ENCODE data around the gene MAPK8IP1.

MAPK8IP1 gene

DNA sequence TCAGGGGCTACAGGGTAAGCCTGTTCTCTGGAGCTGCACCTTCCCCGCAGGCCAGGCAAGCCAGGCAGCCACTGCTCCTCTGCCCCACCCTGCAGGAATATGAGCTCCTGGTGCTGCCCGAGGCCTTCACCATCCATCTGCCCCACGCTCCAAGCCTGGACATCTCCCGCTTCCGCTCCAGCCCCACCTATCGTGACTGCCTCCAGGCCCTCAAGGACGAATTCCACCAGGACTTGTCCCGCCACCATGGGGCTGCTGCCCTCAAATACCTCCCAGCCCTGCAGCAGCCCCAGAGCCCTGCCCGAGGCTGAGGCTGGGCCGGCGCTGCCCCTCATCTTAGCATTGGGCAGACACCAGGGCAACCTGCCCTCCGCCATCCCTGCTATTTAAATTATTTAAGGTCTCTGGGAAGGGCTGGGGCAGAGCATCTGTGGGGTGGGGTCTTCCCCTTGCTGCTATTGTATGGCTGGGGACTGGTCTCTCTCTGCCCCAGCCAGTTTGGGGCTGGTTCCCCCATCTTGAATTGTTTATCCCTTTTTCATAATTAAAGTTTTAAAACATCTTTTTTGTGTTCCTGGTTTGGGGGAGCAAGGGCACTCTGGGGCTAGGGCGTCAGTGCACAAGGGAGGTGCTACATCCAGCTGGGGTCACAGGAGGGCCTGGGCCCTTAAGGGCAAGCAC lies 43.2 kb downstream of the MAPK8IP1 start:
- no peak for DNase-seq

- DNase-seq, result no peak
These were observed 44.1 kb downstream of the MAPK8IP1 start for GRCh38 chr11:45929486-45930030.

DNA sequence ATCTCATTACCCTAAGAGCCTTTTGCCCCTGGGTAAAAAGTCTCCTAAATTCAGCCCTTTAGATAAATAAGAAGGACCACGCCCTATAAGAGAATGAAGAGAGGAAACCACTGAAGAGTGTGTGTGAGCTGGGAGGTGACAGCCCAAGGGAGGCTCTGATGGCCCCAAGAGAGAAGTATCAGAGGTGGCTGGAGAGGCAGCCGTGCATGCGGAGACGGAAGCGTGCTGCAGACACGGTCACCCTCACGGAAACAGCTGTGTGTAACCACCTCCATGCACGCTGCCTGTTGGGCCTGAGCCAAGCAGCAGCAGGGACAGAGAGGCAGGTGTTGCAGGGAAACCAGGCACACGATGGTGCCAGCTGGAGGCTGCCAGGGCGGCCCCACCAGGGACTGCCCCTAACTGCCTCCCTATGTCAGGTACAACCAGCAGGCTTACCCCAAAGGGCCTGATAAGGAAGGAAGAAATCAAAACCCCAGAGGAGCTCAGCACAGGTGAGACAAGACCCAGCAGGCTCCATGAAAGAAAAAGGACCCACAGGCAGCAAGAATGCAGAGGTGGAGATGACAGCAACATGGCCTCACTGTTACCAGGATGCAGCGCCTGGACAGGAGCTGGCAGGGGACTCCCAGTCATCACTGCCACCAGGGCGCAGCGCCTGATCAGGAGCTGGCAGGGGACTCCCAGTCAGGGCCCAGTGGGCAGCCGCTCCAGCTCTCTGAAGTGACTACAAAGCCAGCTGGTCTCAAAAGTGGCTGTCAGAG lies 44.8 kb downstream of the MAPK8IP1 start:
- DNase-seq, result no peak

- no peak for DNase-seq
These were observed 45.6 kb downstream of the MAPK8IP1 start for GRCh38 chr11:45930951-45931570.

DNA sequence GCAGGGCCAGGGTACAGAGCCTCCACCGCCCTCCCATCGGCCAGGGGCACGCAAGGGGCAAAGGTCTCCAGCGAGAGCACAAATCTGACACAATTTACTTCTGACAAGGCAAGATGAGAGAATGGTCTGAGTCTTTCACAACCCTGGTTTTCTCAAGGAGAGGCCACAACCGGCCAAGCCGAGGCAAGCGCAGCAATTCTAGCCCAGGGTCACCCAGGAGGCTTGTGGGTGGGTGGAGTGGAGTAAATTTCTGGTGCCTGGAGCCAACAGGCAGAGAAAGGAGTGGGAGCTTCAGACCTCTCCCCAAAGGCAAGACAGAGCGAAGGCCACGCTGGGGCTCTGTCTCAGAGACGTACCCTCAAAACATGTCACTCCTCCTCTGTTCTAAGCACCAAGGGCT lies 46.3 kb downstream of the MAPK8IP1 start:
- DNase-seq, result no peak

DNA sequence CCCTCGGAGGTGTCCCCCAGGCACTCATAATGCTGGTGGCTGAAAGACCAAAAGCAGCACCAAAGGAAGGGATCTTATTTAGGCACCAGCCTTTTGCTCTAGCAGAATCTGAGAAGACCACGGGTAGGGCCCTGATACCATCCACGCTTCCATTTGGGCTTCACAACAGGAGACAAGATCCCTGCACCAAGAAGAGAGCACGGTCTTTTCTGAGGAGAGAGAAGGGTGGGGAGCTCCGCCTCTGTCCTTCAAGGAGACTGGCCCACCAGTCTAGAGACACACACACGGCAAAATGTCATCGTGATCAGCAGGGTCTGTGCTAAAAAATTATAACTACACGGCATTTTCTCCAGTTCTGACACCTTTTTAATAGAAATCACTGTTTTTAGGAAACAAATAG lies 46.8 kb downstream of the MAPK8IP1 start:
- DNase-seq, result no peak

DNA sequence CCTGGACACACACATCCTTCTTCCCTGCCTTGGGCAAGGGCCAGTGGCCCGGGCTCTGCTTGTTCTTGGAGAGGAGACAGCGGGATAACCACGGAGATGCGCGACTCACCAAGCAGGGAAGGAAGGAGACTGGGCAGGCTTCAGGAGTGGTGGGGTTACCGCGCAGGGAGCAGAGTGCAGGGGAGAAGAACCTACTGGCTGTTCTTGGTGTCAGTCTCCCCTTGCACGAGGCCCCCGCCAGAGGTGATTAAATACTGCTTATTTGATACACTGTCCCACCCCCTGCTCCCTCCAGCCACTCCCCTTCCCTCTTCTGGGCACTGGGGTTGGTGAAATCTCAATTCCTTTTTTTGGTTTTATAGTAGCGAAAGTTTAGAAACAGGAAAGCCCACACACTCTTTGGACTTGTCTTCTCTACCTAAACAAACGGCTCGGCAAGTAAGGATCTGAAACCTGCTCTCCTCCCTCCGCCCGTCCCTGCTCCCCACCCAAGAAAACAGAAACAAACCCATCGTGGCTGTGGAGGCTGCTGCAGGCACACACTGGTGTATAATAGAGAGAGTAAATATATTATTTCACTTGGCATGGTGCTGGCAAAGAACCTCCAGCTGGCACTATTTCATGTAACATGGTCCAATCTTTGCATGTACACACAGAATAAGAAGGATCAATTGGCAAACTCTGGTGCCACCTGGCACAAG lies 47.8 kb downstream of the MAPK8IP1 start:
- no peak for DNase-seq

DNA sequence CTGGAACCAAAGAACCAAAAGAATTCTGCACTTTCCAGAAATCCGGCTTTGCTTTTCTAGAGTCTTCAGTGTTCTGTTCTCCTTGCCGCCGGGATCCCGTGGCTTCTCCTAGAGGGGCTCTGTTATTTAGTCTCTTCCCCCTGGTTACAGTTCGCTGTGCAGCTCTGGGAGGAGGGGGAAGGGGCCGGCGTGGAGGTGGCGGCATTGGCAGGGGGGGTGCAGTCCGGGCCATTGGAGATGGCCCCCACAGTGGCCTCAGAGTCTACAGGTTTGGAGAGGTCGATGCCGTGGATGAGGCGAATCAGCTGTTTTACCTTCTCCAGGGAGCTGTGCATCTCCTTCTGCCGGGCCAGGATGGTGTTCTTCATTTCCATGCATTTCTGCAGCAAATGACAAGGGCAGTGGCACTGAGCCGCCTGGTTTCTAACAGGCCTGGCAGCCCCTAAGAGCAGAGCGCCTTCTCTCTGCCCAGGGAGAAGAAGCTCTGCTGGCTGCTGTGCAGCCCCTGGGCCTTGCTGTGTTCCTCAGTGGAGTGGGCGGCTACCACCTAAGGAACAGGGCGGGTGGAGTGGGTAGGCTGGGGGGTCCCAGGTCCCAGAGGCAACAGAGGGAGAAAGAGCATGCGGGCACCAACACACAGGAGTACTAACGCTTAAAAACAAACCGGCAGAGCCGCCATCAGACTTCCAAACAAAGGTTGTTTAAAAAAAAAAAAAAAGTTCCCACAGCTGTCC lies 48.6 kb downstream of the MAPK8IP1 start:
- DNase-seq, result no peak

GRCh38 chr11:45934580-45935318 lies 49.3 kb downstream of the MAPK8IP1 start:
- no peak for DNase-seq

GRCh38 chr11:45935349-45936064 lies 50.1 kb downstream of the MAPK8IP1 start:
- no peak for DNase-seq

DNA sequence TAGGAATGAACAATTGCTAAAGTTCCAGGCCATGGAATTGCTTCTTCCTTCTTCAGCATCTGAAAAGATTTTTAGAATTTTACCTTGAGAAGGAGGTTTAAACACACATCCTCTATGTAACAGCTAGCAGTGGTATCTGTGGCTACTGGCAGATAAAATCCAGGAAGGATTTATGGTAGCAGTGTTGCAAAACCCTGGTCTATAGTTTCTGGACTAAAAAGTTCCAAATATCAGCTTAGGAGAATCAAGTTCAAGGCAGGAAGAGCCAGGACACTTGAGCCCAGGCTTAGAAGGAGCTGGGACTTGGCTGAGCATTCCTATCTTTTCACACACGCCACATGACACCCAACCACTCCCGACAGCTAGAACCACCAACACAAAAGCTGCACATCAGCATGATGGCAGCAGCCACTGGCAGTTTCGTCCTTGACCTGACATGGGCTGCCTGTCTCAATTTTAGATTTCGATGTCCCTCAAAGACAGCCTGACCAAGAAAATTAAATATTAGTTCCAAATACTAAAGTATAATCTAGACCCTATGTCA lies 51.1 kb downstream of the MAPK8IP1 start:
- no peak for DNase-seq

- no peak for DNase-seq
These were observed 52.5 kb downstream of the MAPK8IP1 start for GRCh38 chr11:45937916-45938315.

GRCh38 chr11:45939836-45940235 lies 54.4 kb downstream of the MAPK8IP1 start:
- no peak for DNase-seq

- DNase-seq, result no peak
These were observed 55.8 kb downstream of the MAPK8IP1 start for GRCh38 chr11:45941285-45941684.

- no peak for DNase-seq
These were observed 56.9 kb downstream of the MAPK8IP1 start for GRCh38 chr11:45942381-45942780.

DNA sequence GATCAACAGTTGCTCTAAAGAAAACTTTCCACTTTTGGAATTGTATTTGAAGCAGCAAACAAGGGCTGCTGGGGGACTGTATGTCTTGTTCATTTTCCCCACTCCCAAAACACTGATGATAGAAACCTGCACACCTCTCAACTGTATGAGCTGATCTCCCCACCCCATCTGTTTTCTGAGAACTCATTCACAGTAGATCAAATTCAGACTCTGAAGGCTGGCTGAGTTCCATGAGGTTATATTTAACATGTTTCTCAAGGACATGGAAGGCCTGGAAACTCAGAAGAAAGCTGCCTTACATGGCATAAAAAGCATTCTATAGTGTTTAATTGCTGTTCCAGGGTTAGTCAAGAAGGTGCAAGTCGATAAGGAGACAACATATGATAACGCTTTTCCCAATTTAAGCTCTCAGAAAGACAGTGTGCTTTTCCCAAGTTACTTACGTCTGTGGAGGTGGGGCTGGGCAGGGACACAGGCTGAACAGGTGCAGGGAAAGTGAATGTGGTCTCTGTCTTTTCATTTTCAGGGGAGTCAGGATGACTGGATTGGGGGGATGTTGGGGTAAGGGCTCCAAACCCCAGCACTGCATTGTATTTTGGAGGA lies 60.0 kb downstream of the MAPK8IP1 start:
- DNase-seq, result no peak

DNA sequence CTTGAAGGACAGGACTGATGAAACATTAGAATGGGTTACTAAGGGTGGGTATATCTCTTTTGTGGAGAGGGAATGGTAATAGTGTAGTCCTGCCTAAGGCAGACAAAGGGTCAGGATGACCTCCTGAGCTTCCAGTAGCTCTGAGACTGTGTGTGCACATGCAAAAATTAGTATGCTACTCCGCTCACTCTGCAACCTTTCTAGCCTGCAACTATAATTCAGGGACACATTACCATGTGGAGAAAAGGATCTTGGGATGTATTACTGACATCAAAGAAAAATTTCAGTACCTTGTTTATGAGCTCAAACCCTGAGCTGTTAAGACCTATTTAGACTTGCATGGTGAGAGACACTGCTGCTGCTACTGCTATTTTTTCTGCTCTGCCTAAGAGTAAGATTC lies 62.4 kb downstream of the MAPK8IP1 start:
- DNase-seq, result no peak

DNA sequence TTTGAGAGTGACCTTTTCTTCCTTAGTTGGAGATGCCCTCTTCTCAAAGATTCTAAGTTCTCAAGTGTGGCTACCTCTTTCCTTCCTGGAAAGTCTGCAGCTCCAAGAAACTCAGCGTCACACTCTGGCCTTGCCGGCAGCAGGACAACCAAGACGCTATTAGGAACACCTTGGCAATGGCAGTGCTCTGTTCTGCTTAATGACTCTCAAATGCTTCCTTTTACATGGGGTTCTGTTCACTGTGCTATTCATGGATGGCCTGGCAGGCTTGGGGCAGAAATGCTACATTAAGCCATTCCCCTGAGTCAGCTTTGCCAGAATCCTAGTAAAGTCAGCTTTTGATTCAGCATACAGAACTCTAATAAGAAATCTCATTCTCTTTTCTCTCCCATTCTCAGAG lies 62.9 kb downstream of the MAPK8IP1 start:
- no peak for DNase-seq

- no peak for DNase-seq
These were observed 64.5 kb downstream of the MAPK8IP1 start for GRCh38 chr11:45949992-45950407.
